HCT116 (cell line): Measurements from ENCODE around the gene TOM1. TPM values are rescaled to one million over a fixed set of nuclear protein-coding genes. Genes with fewer than 3 reads are reported as not detected.

Experiments
- CEBPB ChIP-seq: IDR thresholded peaks from 2 replicates; pipeline ENCODE4 v1.6.1; 2012; ENCODE audit warnings: low read depth
- CTCF ChIP-seq, 3 experiments: fragments of 200-600 bp in 1 of 3; sonication (generic) in 1 of 3; IDR thresholded peaks in 2 of 3; conservative IDR thresholded peaks in 1 of 3; 2 replicates each; pipeline ENCODE4 v1.5.1; 2012 to 2017; ENCODE audit warnings: low read depth in 2 of 3, low read length in 2 of 3, antibody characterized with exemption in 1 of 3, borderline replicate concordance in 1 of 3, control low read depth in 1 of 3, mild to moderate bottlenecking in 1 of 3, mixed read lengths in 1 of 3, mixed run types in 1 of 3, moderate library complexity in 1 of 3; ENCODE audit not compliant: insufficient read depth in 1 of 3
- MAX ChIP-seq: IDR thresholded peaks from 2 replicates; pipeline ENCODE4 v1.6.1; 2012
- POLR2A ChIP-seq: IDR thresholded peaks from 2 replicates; pipeline ENCODE4 v1.7.0; 2011; ENCODE audit warnings: borderline replicate concordance; ENCODE audit not compliant: insufficient read depth, insufficient read length; ENCODE audit errors: extremely low read depth
- SIN3A ChIP-seq: IDR thresholded peaks from 2 replicates; pipeline ENCODE4 v1.6.1; 2012; ENCODE audit warnings: low read depth
- SP1 ChIP-seq: IDR thresholded peaks from 2 replicates; pipeline ENCODE4 v1.6.1; 2012; ENCODE audit warnings: low read depth
- total RNA-seq: library from RNA; stranded (reverse); gene quantifications from one replicate; pipeline ENCODE4 v1.2.1, GENCODE V29; 2021; ENCODE audit not compliant: unreplicated experiment
- TF ChIP-seq, protein P1 (sequence below): IDR thresholded peaks from 2 replicates; pipeline ENCODE4 v1.6.1; 2012; ENCODE audit warnings: low read depth

The TOM1 gene
- total RNA-seq, 1 experiment from 2014 or later, result 18.0 TPM

DNA sequence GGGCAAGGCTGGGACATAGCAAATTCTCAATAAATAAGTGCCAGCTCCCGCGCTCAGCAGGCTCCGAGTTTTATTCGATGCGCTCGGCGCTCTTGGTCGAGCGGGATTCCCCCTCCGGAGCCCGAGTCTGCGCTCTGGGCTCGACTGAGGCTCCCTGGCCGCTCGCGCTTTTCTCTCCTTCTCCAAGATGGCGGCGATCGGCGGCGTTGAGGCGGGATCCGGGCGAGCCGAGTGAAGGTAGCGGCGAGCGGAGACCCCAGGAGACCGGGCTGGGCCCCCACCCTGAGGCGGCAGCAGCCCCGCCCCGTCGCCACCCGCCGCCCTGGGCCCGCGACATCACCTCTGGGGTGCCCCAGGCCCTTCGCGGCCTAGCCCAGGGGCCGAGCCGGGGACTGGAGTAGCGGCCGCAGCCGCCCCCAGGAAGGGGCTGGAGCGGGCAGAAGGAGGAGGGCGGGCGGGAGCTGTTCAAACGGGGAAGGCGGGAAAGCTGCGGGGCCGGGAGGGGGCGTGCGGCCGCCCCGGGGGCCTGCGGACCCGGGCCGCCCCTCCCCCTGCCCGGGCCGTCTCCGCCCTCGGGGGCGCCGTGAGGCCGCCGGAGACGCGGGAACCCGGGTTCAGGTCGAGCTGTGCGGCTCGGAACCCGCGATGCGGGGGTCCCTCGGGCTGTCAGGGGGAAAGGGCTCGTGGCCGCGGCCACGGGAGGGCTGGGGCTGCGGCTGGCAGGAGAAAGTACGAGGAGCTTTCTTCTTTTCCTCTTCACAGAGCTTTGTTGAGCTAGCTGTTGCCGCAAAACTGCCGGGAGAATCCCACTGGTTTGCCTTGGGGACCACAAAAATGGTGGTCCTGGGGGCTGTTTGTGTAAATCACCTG lies 42.1 kb upstream of the TOM1 start, which contains the start of gene HMGXB4 (continued):
- TF ChIP-seq CTCF (IDR thresholded peaks at IDR 0.05 in 2 of 3, conservative IDR thresholded peaks at IDR 0.05 in 1 of 3; ENCODE audit: borderline replicate concordance in 1 of 3, insufficient read depth in 1 of 3, low read depth in 2 of 3, low read length in 2 of 3) (no peak), CEBPB (no peak), MAX (peak; percentile 10; the same call in 1 of the 2 replicates), SP1 (peak; percentile 38; the same call in 1 of the 2 replicates), SIN3A (no peak), POLR2A (peak; percentile 50)
- TF ChIP-seq, protein P1, sequence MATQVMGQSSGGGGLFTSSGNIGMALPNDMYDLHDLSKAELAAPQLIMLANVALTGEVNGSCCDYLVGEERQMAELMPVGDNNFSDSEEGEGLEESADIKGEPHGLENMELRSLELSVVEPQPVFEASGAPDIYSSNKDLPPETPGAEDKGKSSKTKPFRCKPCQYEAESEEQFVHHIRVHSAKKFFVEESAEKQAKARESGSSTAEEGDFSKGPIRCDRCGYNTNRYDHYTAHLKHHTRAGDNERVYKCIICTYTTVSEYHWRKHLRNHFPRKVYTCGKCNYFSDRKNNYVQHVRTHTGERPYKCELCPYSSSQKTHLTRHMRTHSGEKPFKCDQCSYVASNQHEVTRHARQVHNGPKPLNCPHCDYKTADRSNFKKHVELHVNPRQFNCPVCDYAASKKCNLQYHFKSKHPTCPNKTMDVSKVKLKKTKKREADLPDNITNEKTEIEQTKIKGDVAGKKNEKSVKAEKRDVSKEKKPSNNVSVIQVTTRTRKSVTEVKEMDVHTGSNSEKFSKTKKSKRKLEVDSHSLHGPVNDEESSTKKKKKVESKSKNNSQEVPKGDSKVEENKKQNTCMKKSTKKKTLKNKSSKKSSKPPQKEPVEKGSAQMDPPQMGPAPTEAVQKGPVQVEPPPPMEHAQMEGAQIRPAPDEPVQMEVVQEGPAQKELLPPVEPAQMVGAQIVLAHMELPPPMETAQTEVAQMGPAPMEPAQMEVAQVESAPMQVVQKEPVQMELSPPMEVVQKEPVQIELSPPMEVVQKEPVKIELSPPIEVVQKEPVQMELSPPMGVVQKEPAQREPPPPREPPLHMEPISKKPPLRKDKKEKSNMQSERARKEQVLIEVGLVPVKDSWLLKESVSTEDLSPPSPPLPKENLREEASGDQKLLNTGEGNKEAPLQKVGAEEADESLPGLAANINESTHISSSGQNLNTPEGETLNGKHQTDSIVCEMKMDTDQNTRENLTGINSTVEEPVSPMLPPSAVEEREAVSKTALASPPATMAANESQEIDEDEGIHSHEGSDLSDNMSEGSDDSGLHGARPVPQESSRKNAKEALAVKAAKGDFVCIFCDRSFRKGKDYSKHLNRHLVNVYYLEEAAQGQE, result no peak
